C4-2B (cell line): ENCODE results near the gene ZNF562.
"Not testable (repeated sequence)": the region's sequence is repeated elsewhere in the genome, so short reads cannot be mapped to it uniquely, and the experiment has no call there.

Experiments used
- H3K27ac ChIP-seq: fragments of 450-650 bp; 2 replicates; pipeline ENCODE4 v1.5.1; 2017
- ZFX ChIP-seq: fragments of 450-650 bp; IDR thresholded peaks from 2 replicates; pipeline ENCODE4 v1.6.1; 2017
- TF ChIP-seq, protein P1 (sequence below): fragments of 450-650 bp; conservative IDR thresholded peaks from 2 replicates; pipeline ENCODE4 v1.5.1; 2017; ENCODE audit warnings: mild to moderate bottlenecking

Gene ZNF562

DNA sequence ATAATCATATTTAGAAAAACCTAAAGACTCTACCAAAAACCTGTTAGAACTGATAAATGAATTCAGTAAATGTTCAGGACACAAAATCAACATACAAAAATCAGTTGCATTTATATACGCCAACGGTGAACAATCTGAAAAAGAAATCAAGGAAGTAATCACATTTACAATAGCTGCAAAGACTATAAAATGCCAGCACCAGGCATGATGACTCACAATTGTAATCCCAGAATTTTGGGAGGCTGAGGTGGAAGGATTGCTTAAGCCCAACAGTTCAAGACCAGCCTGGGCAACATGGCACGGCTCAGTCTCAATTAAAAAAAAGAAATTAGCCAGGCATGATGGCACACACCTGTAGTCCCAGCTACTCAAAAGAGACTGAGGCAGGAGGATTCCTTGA, 7.0 kb downstream of the ZNF562 start:
- TF ChIP-seq, protein P1, sequence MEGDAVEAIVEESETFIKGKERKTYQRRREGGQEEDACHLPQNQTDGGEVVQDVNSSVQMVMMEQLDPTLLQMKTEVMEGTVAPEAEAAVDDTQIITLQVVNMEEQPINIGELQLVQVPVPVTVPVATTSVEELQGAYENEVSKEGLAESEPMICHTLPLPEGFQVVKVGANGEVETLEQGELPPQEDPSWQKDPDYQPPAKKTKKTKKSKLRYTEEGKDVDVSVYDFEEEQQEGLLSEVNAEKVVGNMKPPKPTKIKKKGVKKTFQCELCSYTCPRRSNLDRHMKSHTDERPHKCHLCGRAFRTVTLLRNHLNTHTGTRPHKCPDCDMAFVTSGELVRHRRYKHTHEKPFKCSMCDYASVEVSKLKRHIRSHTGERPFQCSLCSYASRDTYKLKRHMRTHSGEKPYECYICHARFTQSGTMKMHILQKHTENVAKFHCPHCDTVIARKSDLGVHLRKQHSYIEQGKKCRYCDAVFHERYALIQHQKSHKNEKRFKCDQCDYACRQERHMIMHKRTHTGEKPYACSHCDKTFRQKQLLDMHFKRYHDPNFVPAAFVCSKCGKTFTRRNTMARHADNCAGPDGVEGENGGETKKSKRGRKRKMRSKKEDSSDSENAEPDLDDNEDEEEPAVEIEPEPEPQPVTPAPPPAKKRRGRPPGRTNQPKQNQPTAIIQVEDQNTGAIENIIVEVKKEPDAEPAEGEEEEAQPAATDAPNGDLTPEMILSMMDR: no peak
- no peak for TF ChIP-seq ZFX
- H3K27ac ChIP-seq: no peak overlapping the region

DNA sequence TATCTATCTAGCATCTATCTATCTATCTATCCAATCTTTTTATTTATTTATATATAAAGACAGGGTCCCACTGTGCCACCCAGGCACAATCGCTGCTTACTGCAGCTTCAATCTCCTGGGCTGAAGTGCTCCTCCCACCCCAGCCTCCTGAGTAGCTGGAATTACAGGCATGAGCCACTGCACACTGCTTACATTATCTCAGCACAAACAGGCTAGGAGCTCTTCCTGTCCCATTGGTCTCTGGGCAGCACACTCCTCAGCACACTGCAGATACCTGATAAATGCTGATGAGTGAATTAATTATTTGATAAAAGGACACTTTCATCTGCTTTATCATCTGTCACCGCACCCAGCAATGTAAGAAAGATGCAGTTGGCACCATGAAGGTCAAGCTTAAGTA, 16.1 kb downstream of the ZNF562 start:
- H3K27ac ChIP-seq: no peak overlapping the region
- TF ChIP-seq, protein P1: no peak
- TF ChIP-seq ZFX: no peak

DNA sequence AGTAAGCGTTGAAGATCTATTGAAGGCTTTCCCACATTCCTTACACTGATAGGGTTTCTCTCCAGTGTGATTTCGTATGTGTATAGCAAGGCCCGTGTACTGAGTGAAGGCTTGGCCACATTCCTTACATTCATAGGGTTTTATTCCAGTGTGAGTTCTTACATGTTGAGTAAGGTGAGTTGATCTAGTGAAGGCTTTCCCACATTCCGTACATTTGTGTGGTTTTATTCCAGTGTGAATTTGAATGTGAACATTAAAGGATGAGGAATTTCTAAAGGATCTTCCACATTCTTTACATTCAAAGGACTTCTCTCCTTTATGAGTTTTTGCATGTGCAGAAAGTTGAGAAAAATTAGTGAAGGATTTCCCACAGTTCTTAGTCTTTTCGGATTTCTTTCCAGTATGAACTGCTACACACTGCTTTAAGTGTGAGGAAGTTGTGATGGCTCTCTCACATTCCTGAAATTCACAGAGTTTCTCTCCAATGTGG, 21.8 kb downstream of the ZNF562 start:
- not testable (repeated sequence) for H3K27ac ChIP-seq

DNA sequence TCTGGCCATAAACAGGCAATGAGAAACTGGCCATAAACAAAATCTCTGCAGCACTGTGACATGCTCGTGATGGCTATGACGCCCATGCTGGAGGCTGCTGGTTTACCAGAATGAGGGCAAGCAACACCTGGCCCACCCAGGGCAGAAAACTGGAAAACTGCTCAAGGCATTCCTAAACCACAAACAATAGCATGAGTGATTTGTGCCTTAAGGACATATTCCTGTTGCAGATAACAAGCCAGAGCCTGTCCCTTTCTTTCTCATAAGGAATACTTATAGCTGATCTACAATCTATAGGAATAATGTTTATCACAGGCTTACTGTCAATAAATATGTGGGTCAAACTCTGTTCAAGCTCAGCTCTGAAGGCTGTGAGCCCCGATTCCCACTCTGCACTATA, 23.4 kb downstream of the ZNF562 start:
- H3K27ac ChIP-seq: not testable (repeated sequence)

DNA sequence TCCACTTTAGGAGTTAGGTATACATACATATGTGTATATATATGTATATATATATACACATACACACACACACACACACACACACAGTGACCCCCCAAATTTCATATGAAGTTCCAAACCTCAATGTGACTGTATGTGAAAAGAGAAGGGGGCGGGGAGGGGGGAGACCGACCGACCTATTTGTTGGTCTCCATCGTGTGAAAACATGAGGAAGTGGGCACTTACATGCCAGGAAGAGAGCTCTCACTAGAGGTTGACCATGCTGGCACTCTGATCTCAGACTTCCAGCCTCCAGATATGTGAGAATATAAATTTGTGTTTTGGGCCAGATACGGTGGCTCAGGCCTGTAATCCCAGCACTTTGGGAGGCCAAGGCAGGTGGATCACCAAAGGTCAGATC, 24.6 kb downstream of the ZNF562 start:
- TF ChIP-seq ZFX: no peak
- TF ChIP-seq, protein P1: no peak
- no peak overlapping the region for H3K27ac ChIP-seq

DNA sequence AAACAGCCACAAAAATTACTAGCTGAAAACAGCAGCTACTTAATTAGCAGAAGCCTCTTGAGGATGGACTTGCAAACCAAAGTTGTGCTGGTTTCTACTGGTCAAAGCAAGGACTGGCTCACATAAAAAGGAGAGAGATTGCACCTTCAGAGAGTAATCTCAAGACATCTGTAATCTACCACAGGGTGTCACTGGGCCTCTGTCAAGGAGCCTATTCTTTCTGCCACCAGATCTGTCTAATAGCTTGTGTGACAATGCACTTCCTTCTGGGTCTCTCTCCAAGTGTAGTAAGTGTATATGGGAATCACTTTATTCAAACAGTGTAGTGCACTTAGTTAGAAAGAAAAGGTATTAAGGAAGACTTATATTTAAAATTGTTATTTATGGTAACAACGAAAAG, 29.4 kb downstream of the ZNF562 start:
- no peak for TF ChIP-seq ZFX
- TF ChIP-seq, protein P1: no peak
- no peak overlapping the region for H3K27ac ChIP-seq

DNA sequence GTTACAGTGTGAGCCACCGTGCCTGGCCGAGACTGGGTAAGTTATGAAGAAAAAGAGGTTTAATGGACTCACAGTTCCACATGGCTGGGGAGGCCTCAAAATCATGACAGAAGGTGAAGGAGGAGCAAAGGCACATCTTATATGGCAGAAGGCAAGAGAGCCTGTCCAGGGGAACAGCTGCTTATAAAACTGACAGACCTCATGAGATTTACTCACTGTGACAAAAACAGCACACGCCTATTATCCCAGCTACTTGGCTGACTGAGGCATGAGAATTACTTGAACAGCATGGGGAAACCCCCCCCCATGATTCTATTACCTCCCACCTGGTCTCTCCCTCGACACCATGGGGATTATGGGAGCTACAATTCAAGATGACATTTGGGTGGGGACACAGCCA, 30.4 kb downstream of the ZNF562 start:
- H3K27ac ChIP-seq: no peak overlapping the region
- no peak for TF ChIP-seq ZFX
- TF ChIP-seq, protein P1: no peak

DNA sequence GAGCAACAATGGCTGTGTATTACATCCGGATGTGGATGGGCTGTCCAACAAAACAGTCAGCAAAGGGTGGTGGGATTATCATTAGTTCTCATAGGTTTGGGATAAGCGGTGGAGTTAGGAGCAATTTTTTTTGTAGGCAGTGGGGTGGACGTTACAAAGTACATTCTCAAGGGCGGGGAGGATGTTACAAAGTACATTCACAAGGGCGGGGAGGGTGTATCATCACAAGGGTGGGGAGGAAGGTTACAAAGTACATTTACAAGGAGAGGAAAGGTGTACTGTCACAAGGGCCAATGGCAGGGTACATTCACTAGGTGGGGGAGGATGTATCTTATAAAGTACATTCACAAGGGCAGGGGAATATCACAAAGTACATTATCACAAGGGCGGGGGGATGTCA, 33.1 kb downstream of the ZNF562 start:
- no peak overlapping the region for H3K27ac ChIP-seq
- TF ChIP-seq, protein P1: no peak
- no peak for TF ChIP-seq ZFX

DNA sequence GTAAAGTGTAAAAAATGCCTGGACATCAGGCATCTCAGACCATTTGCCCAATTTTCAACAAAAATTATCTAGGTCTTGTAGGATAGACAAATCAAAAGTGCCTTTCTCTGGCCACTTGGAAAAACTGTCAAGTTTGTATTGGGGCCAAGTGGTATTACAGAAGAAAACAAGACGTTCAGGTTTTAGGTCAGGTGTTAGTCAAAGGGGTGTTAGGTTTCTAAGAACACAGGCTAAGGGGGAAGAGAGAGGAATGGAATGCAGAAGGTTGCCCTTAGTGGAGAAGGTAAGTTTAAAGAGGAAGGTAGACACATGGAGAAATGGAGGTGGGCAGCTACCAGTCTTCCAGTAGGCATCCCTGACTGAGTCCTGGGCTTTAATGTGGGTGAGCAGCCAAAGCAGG, 33.9 kb downstream of the ZNF562 start:
- TF ChIP-seq, protein P1: no peak
- TF ChIP-seq ZFX: no peak
- H3K27ac ChIP-seq: no peak overlapping the region
